ENCODE results near the gene INSR. TPM values are rescaled to one million over a fixed set of nuclear protein-coding genes. Genes with fewer than 3 reads are reported as not detected.
A peak's percentile ranks its signal among the peaks of the same experiment; 100 is the strongest.

INSR gene
- polyA plus RNA-seq, 1 of the 3 experiments (the other 2 are of a cell fraction): 3.6 TPM

DNA sequence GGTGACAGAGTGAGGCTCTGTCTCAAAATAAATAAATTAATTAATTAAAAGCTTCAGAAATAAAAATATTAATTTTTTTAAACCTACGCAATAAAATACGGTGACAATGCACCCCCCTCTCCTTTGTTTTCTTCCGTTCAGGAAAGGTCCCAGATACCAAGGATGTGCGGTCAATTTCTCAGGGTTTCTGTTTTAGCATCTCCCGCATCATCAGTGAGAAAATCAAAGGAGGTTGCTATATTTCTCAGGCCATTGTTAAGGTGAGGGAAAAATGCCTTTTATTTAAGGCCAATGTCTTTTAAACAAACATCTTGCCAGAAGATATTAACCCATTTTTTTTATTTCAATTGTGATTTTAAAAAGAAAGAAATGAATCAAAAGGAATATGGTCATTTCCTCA lies 111.7 kb downstream of the INSR start (continued):
- no peak for TF ChIP-seq GATA2 (CRISPR knock-in tag; IDR thresholded peaks at IDR 0.05)
- TF ChIP-seq TCF12 (IDR thresholded peaks at IDR 0.05): no peak
- TF ChIP-seq NRF1 (IDR thresholded peaks at IDR 0.05; ENCODE audit: low read depth, low read length): no peak
- no peak for TF ChIP-seq TEAD4 (IDR thresholded peaks at IDR 0.05; ENCODE audit: borderline replicate concordance, insufficient read depth)
- TF ChIP-seq FOXJ3 (CRISPR knock-in tag; IDR thresholded peaks at IDR 0.05): no peak

GRCh38 chr19:7179917-7180306 lies 114.3 kb downstream of the INSR start:
- Histone ChIP-seq H3K4me1 (ENCODE audit: control insufficient read depth in 1 of 2, insufficient read depth in 2 of 2, low read depth in 1 of 2, low read length in 1 of 2) (peaks cover 0 to 9% of the 10 kb centered on the region in 2 experiments; a peak in 1 of 4 replicates), H3K9ac (no peak overlapping the region), H3K9me2 (no peaks in the 10 kb centered on the region), H4K20me1 (ENCODE audit: insufficient read depth) (no peaks in the 10 kb centered on the region), H3K79me2 (ENCODE audit: insufficient read depth) (no peaks in the 10 kb centered on the region), H3K4me2 (no peak overlapping the region), H2AFZ (ENCODE audit: low read depth) (no peak overlapping the region), H3K27me3 (ENCODE audit: insufficient read depth) (no peaks in the 10 kb centered on the region), H3K27ac (ENCODE audit: low read depth in 2 of 2, low read length in 1 of 2) (peak overlapping the region in 1 of 2 experiments; percentile 29; a peak in 2 of 4 replicates), H3F3A (replicated peaks; ENCODE audit: insufficient read depth) (peaks cover 5% of the 10 kb centered on the region), H3K4me3 (ENCODE audit: low read depth in 2 of 2, low read length in 1 of 2) (no peak overlapping the region), H3K9me3 (no peaks in the 10 kb centered on the region), H3K36me3 (replicated peaks in 1 of 2; ENCODE audit: control insufficient read depth in 1 of 2, insufficient read depth in 2 of 2, low read length in 1 of 2) (no peaks in the 10 kb centered on the region)
- ChIA-PET CTCF (interaction anchor here (0.6 to 1.3 kb wide), 4 partner anchors 13 to 1326 kb away, joined by 3 to 5 read pairs (median 4); no protein-coding TSS in a partner anchor), POLR2A (interaction anchor here (0.9 kb wide), 1 partner anchor 114 kb away, joined by 3 read pairs; the partner anchor contains the start of gene INSR)
- 100% methylated on average over 2 of the region's 3 CpGs for WGBS (ENCODE audit: low lambda C conversion rate)
- TF ChIP-seq ELF1 (IDR thresholded peaks at IDR 0.05) (no peak), RFX5 (IDR thresholded peaks at IDR 0.05; ENCODE audit: low read length) (no peak), YY1 (IDR thresholded peaks at IDR 0.05; ENCODE audit: low read depth) (no peak), NFIC (IDR thresholded peaks at IDR 0.05; ENCODE audit: borderline replicate concordance) (no peak), FOXM1 (IDR thresholded peaks at IDR 0.05; ENCODE audit: low read depth) (no peak), JUND (IDR thresholded peaks at IDR 0.05) (no peak), GATA2 (CRISPR knock-in tag; IDR thresholded peaks at IDR 0.05) (no peak), EP300 (IDR thresholded peaks at IDR 0.05; ENCODE audit: borderline replicate concordance in 1 of 2, low read depth in 1 of 2, low read length in 1 of 2) (no peak)
- TF ChIP-seq, protein P1, sequence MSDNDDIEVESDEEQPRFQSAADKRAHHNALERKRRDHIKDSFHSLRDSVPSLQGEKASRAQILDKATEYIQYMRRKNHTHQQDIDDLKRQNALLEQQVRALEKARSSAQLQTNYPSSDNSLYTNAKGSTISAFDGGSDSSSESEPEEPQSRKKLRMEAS (IDR thresholded peaks at IDR 0.05; ENCODE audit: low read depth): no peak
- DNase-seq: no peak

- H3F3A ChIP-seq (replicated peaks; ENCODE audit: insufficient read depth): peaks cover 4% of the 10 kb centered on the region
- no peaks in the 10 kb centered on the region for H3K27me3 ChIP-seq (ENCODE audit: insufficient read depth)
- TF ChIP-seq GATA2 (CRISPR knock-in tag; IDR thresholded peaks at IDR 0.05) (no peak), JUND (IDR thresholded peaks at IDR 0.05) (peak; percentile 30; the same call in 1 of the 2 replicates), NFIC (IDR thresholded peaks at IDR 0.05; ENCODE audit: borderline replicate concordance) (peak; percentile 56), FOSL2 (IDR thresholded peaks at IDR 0.05; ENCODE audit: borderline replicate concordance, low read depth) (peak; percentile 29; the same call in 1 of the 2 replicates), GABPA (IDR thresholded peaks at IDR 0.05; ENCODE audit: low read depth) (no peak), PBX3 (IDR thresholded peaks at IDR 0.05) (peak; percentile 33; the same call in 1 of the 2 replicates), TCF12 (IDR thresholded peaks at IDR 0.05) (peak; percentile 78)
- no peaks in the 10 kb centered on the region for H3K79me2 ChIP-seq (ENCODE audit: insufficient read depth)
- no peak overlapping the region for H2AFZ ChIP-seq (ENCODE audit: low read depth)
- no peaks in the 10 kb centered on the region for H4K20me1 ChIP-seq (ENCODE audit: insufficient read depth)
- H3K4me1 ChIP-seq (ENCODE audit: control insufficient read depth in 1 of 2, insufficient read depth in 2 of 2, low read depth in 1 of 2, low read length in 1 of 2): peaks cover 0 to 9% of the 10 kb centered on the region in 2 experiments; a peak in 1 of 4 replicates
- no peak overlapping the region for H3K27ac ChIP-seq (ENCODE audit: low read depth in 2 of 2, low read length in 1 of 2)
- H3K4me2 ChIP-seq: no peak overlapping the region
- H3K9me3 ChIP-seq: no peaks in the 10 kb centered on the region
- H3K36me3 ChIP-seq (replicated peaks in 1 of 2; ENCODE audit: control insufficient read depth in 1 of 2, insufficient read depth in 2 of 2, low read length in 1 of 2): no peaks in the 10 kb centered on the region
- no peak overlapping the region for H3K4me3 ChIP-seq (ENCODE audit: low read depth in 2 of 2, low read length in 1 of 2)
- DNase-seq: no peak
- H3K9me2 ChIP-seq: no peaks in the 10 kb centered on the region
- 72% methylated on average over 7 of the region's 7 CpGs for WGBS (ENCODE audit: low lambda C conversion rate)
- ChIA-PET CTCF (no interaction called here), POLR2A (no interaction called here)
- no peak overlapping the region for H3K9ac ChIP-seq
Measured at GRCh38 chr19:7177926-7178325, 116.3 kb downstream of the INSR start.
